ENCODE data around the gene STX1A. TPM values are rescaled to one million over a fixed set of nuclear protein-coding genes. Genes with fewer than 3 reads are reported as not detected.
"Not testable (repeated sequence)": the region's sequence is repeated elsewhere in the genome, so short reads cannot be mapped to it uniquely, and the experiment has no call there.

The STX1A gene
- total RNA-seq, 4 donors from 2014 or later: 4.1 to 6.0 (median 5.0) TPM

- Histone ChIP-seq H3K27ac (no peak overlapping the region), H3K4me3 (no peak overlapping the region), H3K27me3 (no peaks in the 10 kb centered on the region), H3K36me3 (no peaks in the 10 kb centered on the region), H3K4me1 (peaks cover 13 to 25% (median 21%) of the 10 kb centered on the region in 4 donors), H3K9me3 (no peaks in the 10 kb centered on the region)
- in situ Hi-C loops (cut with MboI; ENCODE audit: low pct_ligation_motif_present in 1 of 4, low pct_unique_long_range_greater_than_20kb in 1 of 4, low sequenced_read_pairs in 3 of 4): no loop called here
- WGBS, 2 donors (ENCODE audit: low coverage in 1 of 2): 80 to 88% methylated on average over 1 to 6 of the region's 6 CpGs
- intact Hi-C loops (cut with DNase I; ENCODE audit: low total_unique reads): no loop called here
- TF ChIP-seq CTCF (IDR thresholded peaks at IDR 0.05) (no peak), POLR2A (IDR thresholded peaks at IDR 0.05) (no peak), EP300 (IDR thresholded peaks at IDR 0.05; ENCODE audit: low read depth) (no peak)
- no peak for DNase-seq
These were observed 40.6 kb downstream of the STX1A start for GRCh38 chr7:73678862-73679261.

DNA sequence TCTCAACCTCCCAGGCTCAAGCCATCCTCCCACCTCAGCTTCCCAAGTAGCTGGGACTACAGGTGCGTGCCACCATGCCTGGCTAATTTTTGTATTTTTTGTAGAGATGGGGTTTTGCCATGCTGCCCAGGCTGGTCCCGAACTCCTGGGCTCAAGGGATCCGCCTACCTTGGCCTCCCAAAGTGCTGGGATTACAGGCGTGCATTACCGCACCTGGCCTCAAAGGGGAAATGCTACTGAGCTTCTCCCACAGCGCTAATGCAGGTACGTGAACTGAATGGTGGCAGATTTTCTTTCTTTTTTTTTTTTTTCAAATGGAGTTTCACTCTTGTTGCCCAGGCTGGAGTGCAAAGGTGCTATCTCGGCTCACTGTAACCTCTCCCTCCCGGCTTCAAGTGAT lies 43.4 kb downstream of the STX1A start:
- H3K27me3 ChIP-seq; in situ Hi-C loops (cut with MboI; ENCODE audit: low pct_ligation_motif_present in 1 of 4, low pct_unique_long_range_greater_than_20kb in 1 of 4, low sequenced_read_pairs in 3 of 4); intact Hi-C loops (cut with DNase I; ENCODE audit: low total_unique reads); DNase-seq; H3K9me3 ChIP-seq; H3K4me1 ChIP-seq; H3K36me3 ChIP-seq; H3K4me3 ChIP-seq; H3K27ac ChIP-seq: not testable (repeated sequence)
- WGBS, 2 donors (ENCODE audit: low coverage in 1 of 2): 48 to 66% methylated on average over 5 to 9 of the region's 9 CpGs

GRCh38 chr7:73674468-73675124 lies 44.9 kb downstream of the STX1A start:
- Histone ChIP-seq H3K4me1 (no peaks in the 10 kb centered on the region), H3K9me3 (no peaks in the 10 kb centered on the region), H3K27me3 (no peaks in the 10 kb centered on the region), H3K4me3 (no peak overlapping the region), H3K27ac (no peak overlapping the region), H3K36me3 (no peaks in the 10 kb centered on the region)
- no peak for TF ChIP-seq POLR2A (IDR thresholded peaks at IDR 0.05)
- no peak for TF ChIP-seq CTCF (IDR thresholded peaks at IDR 0.05)
- TF ChIP-seq POLR2AphosphoS5 (IDR thresholded peaks at IDR 0.05): no peak
- no peak for TF ChIP-seq EP300 (IDR thresholded peaks at IDR 0.05; ENCODE audit: low read depth)
- intact Hi-C loops (cut with DNase I; ENCODE audit: low total_unique reads) (no loop called here), in situ Hi-C loops (cut with MboI; ENCODE audit: low pct_ligation_motif_present in 1 of 4, low pct_unique_long_range_greater_than_20kb in 1 of 4, low sequenced_read_pairs in 3 of 4) (no loop called here)
- no peak for DNase-seq
- 76% methylated on average over 1 of the region's 1 CpG; no CpG with 5 or more reads in 1 of the 2 donors for WGBS, 2 donors (ENCODE audit: low coverage in 1 of 2)

- peaks cover 14% of the 10 kb centered on the region for H3K27me3 ChIP-seq
- in situ Hi-C loops (cut with MboI; ENCODE audit: low pct_ligation_motif_present in 1 of 4, low pct_unique_long_range_greater_than_20kb in 1 of 4, low sequenced_read_pairs in 3 of 4) (no loop called here), intact Hi-C loops (cut with DNase I; ENCODE audit: low total_unique reads) (no loop called here)
- H3K27ac ChIP-seq: no peak overlapping the region
- WGBS, 2 donors (ENCODE audit: low coverage in 1 of 2): 85 to 90% methylated on average over 13 to 15 of the region's 15 CpGs
- no peaks in the 10 kb centered on the region for H3K9me3 ChIP-seq
- TF ChIP-seq POLR2A (IDR thresholded peaks at IDR 0.05) (no peak), POLR2AphosphoS5 (IDR thresholded peaks at IDR 0.05) (no peak)
- H3K4me1 ChIP-seq: peaks cover 0 to 20% (median 14%) of the 10 kb centered on the region in 4 donors
- H3K36me3 ChIP-seq: no peaks in the 10 kb centered on the region
- no peak for DNase-seq
- no peak overlapping the region for H3K4me3 ChIP-seq
These were observed 47.5 kb downstream of the STX1A start for GRCh38 chr7:73671857-73672445.

DNA sequence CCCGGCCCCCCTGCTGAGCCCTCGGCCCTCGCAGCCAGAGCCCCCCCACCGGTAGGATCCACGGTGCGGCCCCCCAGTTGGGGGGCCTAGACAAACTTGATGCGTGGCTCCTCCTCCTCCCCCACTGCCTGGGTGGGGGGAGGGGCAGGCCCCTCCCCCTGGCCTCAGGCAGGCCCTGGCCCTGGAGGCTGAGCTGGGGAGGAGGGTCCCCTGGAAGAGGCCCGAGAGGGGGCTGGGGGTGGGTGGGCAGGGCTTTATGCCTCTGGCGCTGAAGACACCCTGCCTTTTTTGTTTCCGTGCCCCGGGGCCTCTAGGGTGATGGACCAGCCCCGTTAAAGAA lies 48.2 kb downstream of the STX1A start:
- intact Hi-C loops (cut with DNase I; ENCODE audit: low total_unique reads): no loop called here
- WGBS, 2 donors (ENCODE audit: low coverage in 1 of 2): 52% methylated on average over 3 of the region's 12 CpGs; no CpG with 5 or more reads in 1 of the 2 donors
- TF ChIP-seq EP300 (IDR thresholded peaks at IDR 0.05; ENCODE audit: low read depth) (no peak), POLR2AphosphoS5 (IDR thresholded peaks at IDR 0.05) (no peak), CTCF (IDR thresholded peaks at IDR 0.05) (no peak), POLR2A (IDR thresholded peaks at IDR 0.05) (no peak)

More for the DNA sequence above, 48.2 kb downstream of the STX1A start:
- no peaks in the 10 kb centered on the region for H3K9me3 ChIP-seq
- H3K27ac ChIP-seq: no peak overlapping the region
- DNase-seq: no peak
- no peaks in the 10 kb centered on the region for H3K36me3 ChIP-seq
- H3K27me3 ChIP-seq: peaks cover 14% of the 10 kb centered on the region
- in situ Hi-C loops (cut with MboI; ENCODE audit: low pct_ligation_motif_present in 1 of 4, low pct_unique_long_range_greater_than_20kb in 1 of 4, low sequenced_read_pairs in 3 of 4): no loop called here
- H3K4me3 ChIP-seq: no peak overlapping the region
- peaks cover 0 to 20% (median 14%) of the 10 kb centered on the region in 4 donors for H3K4me1 ChIP-seq
